Activated naive CD4-positive, alpha-beta T cell treated with anti-CD3 and anti-CD28 coated beads for 36 hours (primary cell): ENCODE results near the gene SEBOX. TPM values are rescaled to one million over a fixed set of nuclear protein-coding genes. Genes with fewer than 3 reads are reported as not detected.

Experiments
- CTCF ChIA-PET: fragments of 350-600 bp; sonication (Branson Sonifier 250); formaldehyde crosslinking; loops from one replicate; lab custom pipeline; 2021; ENCODE audit warnings: antibody characterized with exemption; lab: Charles Lee
- DNase-seq: peaks from one replicate; pipeline ENCODE4 v3.0.0-alpha.2; 2020
- H3K27ac Mint-ChIP-seq: one replicate; pipeline ENCODE4 v1.8.0; 2021; ENCODE audit warnings: mild to moderate bottlenecking, mixed read lengths
- H3K27me3 Mint-ChIP-seq: one replicate; pipeline ENCODE4 v1.8.0; 2021; ENCODE audit warnings: low read depth, mixed read lengths
- H3K36me3 Mint-ChIP-seq: one replicate; pipeline ENCODE4 v1.8.0; 2021; ENCODE audit warnings: low read depth, mixed read lengths
- H3K4me1 Mint-ChIP-seq: one replicate; pipeline ENCODE4 v1.8.0; 2021; ENCODE audit warnings: low read depth, mixed read lengths
- H3K4me3 Mint-ChIP-seq: one replicate; pipeline ENCODE4 v1.8.0; 2021; ENCODE audit warnings: mild to moderate bottlenecking, moderate library complexity, mixed read lengths
- H3K9me3 Mint-ChIP-seq: one replicate; pipeline ENCODE4 v1.8.0; 2021; ENCODE audit warnings: mixed read lengths
- intact Hi-C: fragments of 100-400 bp; cut with micrococcal nuclease; formaldehyde crosslinking; loops from one replicate; pipeline ENCODE4 v1.15.1; 2023
- total RNA-seq, 2 experiments: library from RNA; stranded (reverse); gene quantifications; one replicate each; pipeline ENCODE4 v1.2.3, GENCODE V29; 2021

SEBOX gene
- total RNA-seq, 2 experiments from 2014 or later, result not detected

DNA sequence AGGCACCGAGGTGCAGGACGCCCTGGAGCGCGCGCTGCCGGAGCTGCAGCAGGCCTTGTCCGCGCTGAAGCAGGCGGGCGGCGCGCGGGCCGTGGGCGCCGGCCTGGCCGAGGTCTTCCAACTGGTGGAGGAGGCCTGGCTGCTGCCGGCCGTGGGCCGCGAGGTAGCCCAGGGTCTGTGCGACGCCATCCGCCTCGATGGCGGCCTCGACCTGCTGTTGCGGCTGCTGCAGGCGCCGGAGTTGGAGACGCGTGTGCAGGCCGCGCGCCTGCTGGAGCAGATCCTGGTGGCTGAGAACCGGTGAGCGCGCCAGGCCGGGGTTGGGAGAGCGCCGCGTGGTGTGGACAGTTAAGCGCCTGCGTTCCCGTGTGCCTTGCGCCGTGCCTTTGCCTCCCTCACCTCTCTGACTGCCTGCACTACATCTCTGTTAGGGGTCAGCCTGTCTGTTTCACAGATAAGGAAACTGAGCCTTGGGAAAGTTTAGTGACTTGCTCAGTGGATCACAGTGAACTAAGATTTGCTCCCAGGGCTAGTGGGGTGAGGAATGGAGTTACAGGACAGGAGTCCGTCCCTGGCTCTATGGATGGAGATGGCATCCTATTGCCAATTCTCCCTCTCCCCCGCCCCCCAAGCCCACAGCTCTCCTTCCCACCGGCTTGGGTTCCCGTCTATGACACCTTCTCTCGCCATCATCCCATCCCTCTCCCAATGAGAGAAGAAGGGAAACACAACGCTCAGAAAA is 7.4 kb upstream of the SEBOX start:
- peak overlapping the region; percentile 79 for H3K4me3 Mint-ChIP-seq
- H3K27me3 Mint-ChIP-seq, result no peaks in the 10 kb centered on the region
- intact Hi-C loops, result loop anchor here (1.0 to 5.0 kb wide), 2 partner anchors 53 to 175 kb away; partner anchors contain the start of gene TMEM97
- CTCF ChIA-PET, result interaction anchor here (1.1 to 1.3 kb wide), 2 partner anchors 9 to 44 kb away, joined by 3 to 6 read pairs; no protein-coding TSS in a partner anchor
- H3K9me3 Mint-ChIP-seq, result no peaks in the 10 kb centered on the region
- DNase-seq, result peak; percentile 34
- no peak overlapping the region for H3K27ac Mint-ChIP-seq
- H3K36me3 Mint-ChIP-seq, result peaks cover 6% of the 10 kb centered on the region
- H3K4me1 Mint-ChIP-seq, result peaks cover 21% of the 10 kb centered on the region

DNA sequence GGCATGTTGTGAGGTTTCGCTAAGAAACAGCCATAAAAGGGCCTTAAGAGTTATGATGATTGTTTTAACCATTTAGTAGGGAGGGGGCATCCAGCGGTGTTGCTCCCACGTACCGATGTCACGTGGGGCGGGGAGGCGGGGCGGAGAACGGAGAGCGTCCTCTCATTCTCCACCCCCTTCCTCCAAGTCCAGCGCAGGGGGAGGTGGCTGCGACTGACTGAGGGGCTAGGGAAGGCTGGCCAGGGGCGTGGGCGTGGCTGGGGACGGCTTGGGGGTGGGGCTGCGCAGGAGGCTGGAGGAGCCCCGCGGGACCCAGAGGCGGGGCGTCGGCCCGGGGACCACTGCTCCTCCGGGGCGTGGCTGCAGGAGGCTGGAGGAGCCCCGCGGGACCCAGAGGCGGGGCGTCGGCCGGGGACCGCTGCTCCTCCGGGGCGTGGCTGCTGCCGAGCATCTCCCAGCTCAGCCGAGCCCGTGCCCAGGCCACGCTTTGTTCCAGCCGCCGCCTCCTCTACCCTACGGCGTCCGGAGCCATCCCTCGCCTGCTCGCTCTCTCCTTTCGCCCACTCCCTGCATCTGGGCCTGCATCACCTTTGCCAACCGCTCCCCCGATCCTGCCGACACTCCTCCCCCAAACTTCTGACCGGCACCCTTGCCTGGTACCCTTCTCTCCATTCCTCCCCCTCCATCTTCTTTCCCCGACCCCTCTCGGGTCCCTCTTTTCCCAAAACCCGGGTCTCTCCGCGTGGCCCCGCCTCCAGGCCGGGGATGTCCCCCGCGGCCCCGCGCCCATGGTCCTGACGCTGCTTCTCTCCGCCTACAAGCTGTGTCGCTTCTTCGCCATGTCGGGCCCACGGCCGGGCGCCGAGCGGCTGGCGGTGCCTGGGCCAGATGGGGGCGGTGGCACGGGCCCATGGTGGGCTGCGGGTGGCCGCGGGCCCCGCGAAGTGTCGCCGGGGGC is 6.5 kb upstream of the SEBOX start, which contains the start of gene SARM1:
Gene SARM1 (plus strand): TSS at position 450 of the 958 bp plus-strand sequence. CDS start 339 bp downstream, at position 789.
- Mint-ChIP-seq H3K4me1 (peaks cover 21% of the 10 kb centered on the region), H3K9me3 (no peaks in the 10 kb centered on the region), H3K27ac (peak within 1 kb of the TSS; percentile 47), H3K27me3 (no peaks in the 10 kb centered on the region), H3K36me3 (peaks cover 8% of the 10 kb centered on the region), H3K4me3 (peak within 1 kb of the TSS; percentile 89)
- intact Hi-C loops, result loop anchor here (1.0 to 5.0 kb wide), 5 partner anchors 13 to 176 kb away; partner anchors contain the start of genes IFT20, POLDIP2, TMEM97 and TNFAIP1
- CTCF ChIA-PET, result interaction anchor here (1.1 kb wide), 1 partner anchor 45 kb away, joined by 3 read pairs; no protein-coding TSS in a partner anchor
- peak; percentile 85 for DNase-seq

- peaks cover 9% of the 10 kb centered on the region for H3K36me3 Mint-ChIP-seq
- H3K9me3 Mint-ChIP-seq, result no peaks in the 10 kb centered on the region
- CTCF ChIA-PET, result no interaction called here
- H3K27me3 Mint-ChIP-seq, result no peaks in the 10 kb centered on the region
- intact Hi-C loops, result loop anchor here (1.0 to 5.0 kb wide), 4 partner anchors 13 to 177 kb away; partner anchors contain the start of genes IFT20, POLDIP2 and TNFAIP1
- DNase-seq, result no peak
- H3K4me1 Mint-ChIP-seq, result peaks cover 21% of the 10 kb centered on the region
- peak overlapping the region; percentile 89 for H3K4me3 Mint-ChIP-seq
- H3K27ac Mint-ChIP-seq, result peak overlapping the region; percentile 31
Observed at GRCh38 chr17:28370744-28371103, 5.7 kb upstream of the SEBOX start.

GRCh38 chr17:28370035-28370743 is 5.2 kb upstream of the SEBOX start, which contains the start of gene VTN:
Gene VTN (minus strand): TSS chr17:28370307. CDS start chr17:28370203, 104 bp downstream.
- Mint-ChIP-seq H3K9me3 (no peaks in the 10 kb centered on the region), H3K27ac (peak within 1 kb of the TSS; percentile 31), H3K4me3 (peak within 1 kb of the TSS; percentile 89), H3K4me1 (peaks cover 21% of the 10 kb centered on the region), H3K36me3 (peaks cover 9% of the 10 kb centered on the region), H3K27me3 (no peaks in the 10 kb centered on the region)
- CTCF ChIA-PET, result no interaction called here
- DNase-seq, result no peak
- intact Hi-C loops, result loop anchor here (5.0 kb wide), 1 partner anchor 177 kb away; no protein-coding TSS in a partner anchor

DNA sequence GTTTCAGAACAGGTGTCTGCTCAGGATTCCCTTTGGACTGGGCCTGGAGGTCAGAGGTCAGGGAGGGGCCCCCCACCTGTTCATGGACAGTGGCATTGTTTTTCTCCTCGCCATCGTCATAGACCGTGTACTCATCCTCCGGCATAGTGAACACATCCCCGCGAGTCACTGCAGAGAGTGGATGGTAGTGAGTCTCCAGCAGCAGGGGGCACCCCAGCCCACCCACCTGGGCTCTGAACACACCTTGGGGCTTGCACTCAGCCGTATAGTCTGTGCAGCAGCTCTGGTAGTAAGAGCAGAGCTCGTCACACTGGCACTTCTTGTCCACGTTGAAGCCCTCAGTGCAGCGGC is 4.7 kb upstream of the SEBOX start:
- Mint-ChIP-seq H3K9me3 (no peaks in the 10 kb centered on the region), H3K27me3 (no peaks in the 10 kb centered on the region), H3K4me1 (peaks cover 21% of the 10 kb centered on the region), H3K4me3 (no peak overlapping the region), H3K36me3 (peaks cover 7% of the 10 kb centered on the region), H3K27ac (no peak overlapping the region)
- intact Hi-C loops, result loop anchor here (5.0 kb wide), 1 partner anchor 178 kb away; no protein-coding TSS in a partner anchor
- no peak for DNase-seq
- CTCF ChIA-PET, result no interaction called here

GRCh38 chr17:28368915-28369683 is 4.1 kb upstream of the SEBOX start:
- DNase-seq, result no peak
- Mint-ChIP-seq H3K36me3 (peaks cover 7% of the 10 kb centered on the region), H3K27me3 (no peaks in the 10 kb centered on the region), H3K4me3 (no peak overlapping the region), H3K9me3 (no peaks in the 10 kb centered on the region), H3K27ac (no peak overlapping the region), H3K4me1 (peaks cover 21% of the 10 kb centered on the region)
- CTCF ChIA-PET, result no interaction called here
- intact Hi-C loops, result no loop called here

- peaks cover 7% of the 10 kb centered on the region for H3K36me3 Mint-ChIP-seq
- CTCF ChIA-PET, result no interaction called here
- DNase-seq, result no peak
- no peaks in the 10 kb centered on the region for H3K27me3 Mint-ChIP-seq
- H3K4me3 Mint-ChIP-seq, result no peak overlapping the region
- no peak overlapping the region for H3K27ac Mint-ChIP-seq
- peaks cover 17% of the 10 kb centered on the region for H3K4me1 Mint-ChIP-seq
- intact Hi-C loops, result no loop called here
- no peaks in the 10 kb centered on the region for H3K9me3 Mint-ChIP-seq
Observed at GRCh38 chr17:28368306-28368831, 3.4 kb upstream of the SEBOX start.

DNA sequence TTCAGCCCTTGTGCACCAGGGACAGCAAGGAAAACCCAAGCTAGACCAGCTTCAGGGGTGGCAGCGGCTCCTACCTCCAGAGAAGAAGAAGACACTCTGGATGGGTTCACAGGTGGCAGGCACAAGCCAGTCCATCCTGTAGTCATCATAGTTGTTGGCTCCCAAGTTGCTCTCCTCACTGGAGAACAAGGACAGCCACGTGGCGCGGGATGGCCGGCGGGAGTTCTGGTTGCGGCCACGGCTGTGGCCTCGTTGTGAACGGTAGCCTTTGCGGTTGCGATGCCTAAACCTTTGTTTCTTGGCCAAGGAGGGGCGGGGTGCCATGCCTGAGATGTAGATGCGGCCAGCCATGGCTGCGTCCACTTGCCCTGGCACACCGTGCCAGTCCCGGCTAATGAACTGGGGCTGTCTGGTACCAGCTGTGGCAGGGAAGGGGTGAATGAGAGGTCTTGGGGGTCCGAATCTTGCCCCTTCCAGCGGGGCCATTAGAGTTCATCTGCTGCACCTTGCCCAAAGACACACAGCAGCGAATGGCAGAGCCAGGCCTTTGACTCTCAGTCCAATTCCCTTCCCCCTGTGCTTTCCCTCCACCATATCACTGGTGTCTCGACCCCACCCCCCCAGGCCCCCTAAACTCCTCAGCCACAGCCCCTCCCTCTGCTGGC is 2.8 kb upstream of the SEBOX start:
- Mint-ChIP-seq H3K27ac (no peak overlapping the region), H3K4me3 (no peak overlapping the region), H3K4me1 (peaks cover 11% of the 10 kb centered on the region), H3K9me3 (no peaks in the 10 kb centered on the region), H3K36me3 (peaks cover 7% of the 10 kb centered on the region), H3K27me3 (no peaks in the 10 kb centered on the region)
- CTCF ChIA-PET, result no interaction called here
- intact Hi-C loops, result no loop called here
- no peak for DNase-seq

DNA sequence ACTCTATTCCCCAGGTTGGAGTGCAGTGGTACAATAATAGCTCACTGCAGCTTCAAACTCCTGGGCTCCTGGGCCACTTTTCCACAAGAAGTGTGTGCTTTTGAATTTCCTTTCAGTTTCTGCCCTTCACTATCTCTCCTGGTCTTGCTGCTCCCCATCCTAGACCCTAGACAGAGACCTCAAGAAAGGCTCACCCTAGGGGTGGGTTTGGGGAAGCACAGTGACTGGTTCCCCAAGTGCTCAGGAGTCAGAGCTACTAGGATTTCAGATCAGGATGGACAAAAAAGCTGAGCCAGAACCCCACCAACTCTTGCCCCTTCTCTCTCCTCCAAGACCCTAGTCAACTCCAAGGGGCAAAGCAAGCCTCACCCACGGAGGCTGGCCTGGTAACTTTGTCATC is 1.6 kb upstream of the SEBOX start:
- Mint-ChIP-seq H3K4me1 (peaks cover 4% of the 10 kb centered on the region), H3K36me3 (peaks cover 7% of the 10 kb centered on the region), H3K27me3 (no peaks in the 10 kb centered on the region), H3K4me3 (no peak overlapping the region), H3K27ac (no peak overlapping the region), H3K9me3 (no peaks in the 10 kb centered on the region)
- CTCF ChIA-PET, result no interaction called here
- DNase-seq, result no peak
- intact Hi-C loops, result no loop called here

- Mint-ChIP-seq H3K27me3 (no peaks in the 10 kb centered on the region), H3K27ac (no peak overlapping the region), H3K4me1 (no peaks in the 10 kb centered on the region), H3K9me3 (no peaks in the 10 kb centered on the region), H3K4me3 (no peak overlapping the region), H3K36me3 (peaks cover 12% of the 10 kb centered on the region)
- CTCF ChIA-PET, result no interaction called here
- intact Hi-C loops, result no loop called here
- no peak for DNase-seq
Observed at GRCh38 chr17:28365487-28365886, 488 bp upstream of the SEBOX start.
